ENCODE data around the gene TSPAN18.

Gene TSPAN18

GRCh38 chr11:44931466-44931865, 204.7 kb downstream of the TSPAN18 start:
- DNase-seq, result no peak

- no peak for DNase-seq
These were observed 207.3 kb downstream of the TSPAN18 start for GRCh38 chr11:44934110-44934509.

GRCh38 chr11:44934735-44935250, 208.0 kb downstream of the TSPAN18 start:
- DNase-seq, result no peak

- peak; percentile 75 for DNase-seq
These were observed 209.8 kb downstream of the TSPAN18 start for GRCh38 chr11:44936525-44936924.

GRCh38 chr11:44936951-44937543, 210.3 kb downstream of the TSPAN18 start:
- no peak for DNase-seq

GRCh38 chr11:44938066-44938691, 211.4 kb downstream of the TSPAN18 start:
- no peak for DNase-seq

GRCh38 chr11:44939673-44940395, 213.1 kb downstream of the TSPAN18 start:
- DNase-seq, result no peak

GRCh38 chr11:44940404-44940803, 213.6 kb downstream of the TSPAN18 start:
- DNase-seq, result no peak

- no peak for DNase-seq
These were observed 214.1 kb downstream of the TSPAN18 start for GRCh38 chr11:44940835-44941234.

GRCh38 chr11:44941259-44942021, 214.7 kb downstream of the TSPAN18 start:
- DNase-seq, result no peak

- DNase-seq, result no peak
These were observed 215.5 kb downstream of the TSPAN18 start for GRCh38 chr11:44942029-44942955.

GRCh38 chr11:44943118-44943517, 216.4 kb downstream of the TSPAN18 start:
- DNase-seq, result no peak

GRCh38 chr11:44943696-44944095, 216.9 kb downstream of the TSPAN18 start:
- DNase-seq, result no peak

GRCh38 chr11:44944181-44944852, 217.6 kb downstream of the TSPAN18 start:
- no peak for DNase-seq

GRCh38 chr11:44944853-44945235, 218.1 kb downstream of the TSPAN18 start:
- no peak for DNase-seq

GRCh38 chr11:44945666-44946065, 218.9 kb downstream of the TSPAN18 start:
- no peak for DNase-seq

GRCh38 chr11:44946263-44946662, 219.5 kb downstream of the TSPAN18 start:
- no peak for DNase-seq

- no peak for DNase-seq
These were observed 220.4 kb downstream of the TSPAN18 start for GRCh38 chr11:44947114-44947513.

GRCh38 chr11:44948155-44948554, 221.4 kb downstream of the TSPAN18 start:
- DNase-seq, result no peak

GRCh38 chr11:44949160-44950030, 222.6 kb downstream of the TSPAN18 start:
- DNase-seq, result peak; percentile 21
